Measurements from ENCODE around the gene BCL11B.
A peak's percentile ranks its signal among the peaks of the same experiment; 100 is the strongest.

The BCL11B gene

GRCh38 chr14:99287269-99287942 is 15.4 kb upstream of the BCL11B start:
- DNase-seq (ENCODE audit: low spot score) (no peak), FAIRE-seq (no peak)

DNA sequence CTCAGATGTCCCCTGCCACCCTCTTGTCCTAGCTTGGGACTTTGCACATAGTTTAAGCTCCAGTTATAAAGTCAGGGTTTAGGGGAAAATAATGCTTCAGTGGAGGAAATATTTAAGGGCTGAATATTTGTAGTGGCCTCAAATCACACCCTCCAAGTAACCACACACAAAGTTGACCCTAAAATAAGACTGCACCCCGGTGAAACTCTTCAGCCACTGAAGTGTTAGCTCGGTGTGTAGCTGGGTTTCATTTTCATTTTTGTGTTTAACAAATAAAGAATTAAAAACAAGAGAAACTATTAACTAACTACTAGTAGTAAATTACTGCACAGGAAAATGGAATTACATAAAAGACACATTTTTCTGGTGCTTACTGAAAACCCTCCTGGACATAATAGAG is 14.8 kb upstream of the BCL11B start:
- FAIRE-seq, result no peak

DNA sequence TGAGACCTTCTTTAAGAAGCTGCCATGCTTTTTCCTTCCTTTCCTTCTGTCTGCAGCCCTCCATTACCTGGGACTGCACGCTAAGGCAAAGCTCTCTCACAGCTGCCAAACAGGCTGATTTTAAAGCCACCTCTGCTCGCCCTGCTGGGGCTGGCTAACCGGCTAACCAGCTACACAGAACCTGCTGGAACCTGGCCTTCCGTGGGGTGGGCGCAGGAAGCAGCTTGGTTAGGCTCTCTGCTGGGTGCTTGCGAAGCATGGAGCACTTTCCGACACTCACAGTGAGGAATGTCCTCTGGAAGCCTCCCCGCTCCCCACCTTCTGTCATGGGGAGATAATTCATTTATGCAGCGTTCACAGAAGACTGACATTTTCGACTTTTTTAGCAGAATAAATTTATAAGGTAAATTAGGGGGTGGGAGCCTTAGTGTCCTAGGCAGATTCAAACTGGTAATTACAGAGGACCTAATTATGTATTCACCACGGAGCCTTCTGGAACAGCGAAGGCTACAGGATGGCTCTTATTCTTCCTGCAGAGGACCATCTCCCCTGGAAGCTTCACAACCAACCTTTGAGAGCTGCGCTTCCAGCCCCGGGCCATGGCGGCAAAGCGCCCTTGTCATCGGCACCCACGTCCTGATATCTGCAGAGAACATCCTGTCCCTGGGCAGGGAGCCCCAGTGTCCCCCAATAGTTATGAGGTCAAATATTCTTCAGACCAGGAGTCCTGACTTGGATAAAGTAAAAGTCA is 12.4 kb upstream of the BCL11B start:
- DNase-seq (ENCODE audit: low spot score) (no peak), FAIRE-seq (no peak)

More for the DNA sequence above, 14.8 kb upstream of the BCL11B start:
- DNase-seq (ENCODE audit: low spot score), result no peak

- FAIRE-seq, result no peak
- DNase-seq (ENCODE audit: low spot score), result no peak
Observed at GRCh38 chr14:99282261-99283050, 10.5 kb upstream of the BCL11B start.

DNA sequence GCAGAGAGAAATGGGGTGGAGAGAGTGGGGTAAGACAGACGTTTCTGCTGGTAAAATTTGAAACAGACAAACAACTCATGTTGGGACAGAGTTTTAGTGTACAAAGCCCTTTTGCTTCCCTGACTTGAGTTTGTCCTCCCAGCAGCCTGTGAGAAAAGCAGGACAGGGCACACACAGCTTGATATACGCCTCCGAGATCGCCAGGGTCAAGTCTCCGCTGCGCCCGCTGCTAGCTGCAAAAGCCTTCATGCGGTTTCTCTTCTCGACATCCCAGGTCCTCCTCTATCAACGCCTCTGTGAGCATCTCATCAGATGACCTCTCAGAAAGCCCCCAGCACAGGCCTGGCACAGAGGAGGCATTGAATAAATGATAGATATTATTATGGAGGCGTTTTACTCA is 9.4 kb upstream of the BCL11B start:
- DNase-seq (ENCODE audit: low spot score) (no peak), FAIRE-seq (no peak)

DNA sequence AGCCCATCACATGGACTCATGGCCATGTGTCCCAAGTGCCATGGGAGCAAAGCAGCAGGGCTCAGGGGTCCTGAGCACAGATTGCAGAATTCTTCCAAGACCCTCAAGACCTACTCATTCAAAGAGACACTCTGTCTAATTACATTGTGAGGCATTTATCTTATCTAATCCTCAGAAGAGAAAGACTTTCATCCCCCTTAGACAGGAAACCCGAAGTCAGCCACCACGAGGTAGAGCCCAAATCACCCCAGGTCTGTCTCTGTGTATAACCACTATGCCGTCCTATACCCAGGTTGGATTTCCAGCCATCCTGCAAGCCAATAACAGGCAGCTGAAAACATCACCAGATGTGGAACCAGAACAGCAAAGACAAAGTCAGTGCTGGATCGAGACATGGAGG is 8.9 kb upstream of the BCL11B start:
- no peak for FAIRE-seq
- no peak for DNase-seq (ENCODE audit: low spot score)

GRCh38 chr14:99280066-99280731 is 8.2 kb upstream of the BCL11B start:
- DNase-seq (ENCODE audit: low spot score), result no peak
- FAIRE-seq, result no peak

GRCh38 chr14:99278836-99279235 is 6.8 kb upstream of the BCL11B start:
- DNase-seq (ENCODE audit: low spot score) (no peak), FAIRE-seq (no peak)

DNA sequence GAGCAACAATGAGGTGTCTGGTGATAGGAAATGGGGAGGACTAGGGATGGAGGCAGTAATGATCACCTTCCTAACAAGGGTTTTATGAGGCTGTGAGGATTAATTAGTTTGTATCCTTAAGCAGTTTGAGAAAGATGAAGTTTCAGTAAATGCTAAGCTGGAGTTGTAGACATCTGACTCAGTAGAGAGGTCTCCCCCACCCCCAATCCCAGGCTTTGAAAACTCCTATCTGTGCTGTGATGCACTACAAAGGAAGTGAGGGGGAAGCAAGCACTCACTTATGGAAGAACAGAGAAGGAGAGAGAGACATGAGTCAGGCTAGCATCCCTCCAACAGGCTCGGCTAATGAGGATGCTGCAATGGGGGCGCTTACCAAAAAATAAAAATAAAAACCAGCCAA is 5.5 kb upstream of the BCL11B start:
- DNase-seq (ENCODE audit: low spot score) (no peak), FAIRE-seq (no peak)

DNA sequence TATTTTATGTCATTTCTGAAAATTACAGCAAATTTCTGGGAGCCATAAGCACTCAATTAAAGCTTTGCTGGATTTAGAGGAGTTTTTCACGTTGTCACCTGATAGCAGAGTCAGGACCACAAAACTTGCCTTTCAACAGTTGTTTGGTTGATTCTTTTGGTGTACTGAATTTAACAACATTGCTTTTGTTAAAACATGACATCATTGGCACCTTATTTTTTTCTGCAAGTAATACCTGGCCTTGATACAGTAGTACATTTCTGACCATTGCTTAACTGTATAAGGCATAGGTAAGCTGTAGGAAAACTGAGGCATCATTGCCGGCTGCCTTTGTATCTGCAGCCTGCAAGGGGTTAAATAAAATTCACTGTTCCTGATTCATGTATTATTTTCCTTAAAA is 4.5 kb upstream of the BCL11B start:
- DNase-seq (ENCODE audit: low spot score), result no peak
- FAIRE-seq, result no peak

- DNase-seq (ENCODE audit: low spot score), result no peak
- FAIRE-seq, result no peak
Observed at GRCh38 chr14:99275222-99275584, 3.2 kb upstream of the BCL11B start.

GRCh38 chr14:99274346-99275221 is 2.6 kb upstream of the BCL11B start:
- DNase-seq (ENCODE audit: low spot score), result peak; percentile 83
- FAIRE-seq, result peak; percentile 59

GRCh38 chr14:99273766-99274345 is 1.9 kb upstream of the BCL11B start:
- no peak for DNase-seq (ENCODE audit: low spot score)
- no peak for FAIRE-seq

DNA sequence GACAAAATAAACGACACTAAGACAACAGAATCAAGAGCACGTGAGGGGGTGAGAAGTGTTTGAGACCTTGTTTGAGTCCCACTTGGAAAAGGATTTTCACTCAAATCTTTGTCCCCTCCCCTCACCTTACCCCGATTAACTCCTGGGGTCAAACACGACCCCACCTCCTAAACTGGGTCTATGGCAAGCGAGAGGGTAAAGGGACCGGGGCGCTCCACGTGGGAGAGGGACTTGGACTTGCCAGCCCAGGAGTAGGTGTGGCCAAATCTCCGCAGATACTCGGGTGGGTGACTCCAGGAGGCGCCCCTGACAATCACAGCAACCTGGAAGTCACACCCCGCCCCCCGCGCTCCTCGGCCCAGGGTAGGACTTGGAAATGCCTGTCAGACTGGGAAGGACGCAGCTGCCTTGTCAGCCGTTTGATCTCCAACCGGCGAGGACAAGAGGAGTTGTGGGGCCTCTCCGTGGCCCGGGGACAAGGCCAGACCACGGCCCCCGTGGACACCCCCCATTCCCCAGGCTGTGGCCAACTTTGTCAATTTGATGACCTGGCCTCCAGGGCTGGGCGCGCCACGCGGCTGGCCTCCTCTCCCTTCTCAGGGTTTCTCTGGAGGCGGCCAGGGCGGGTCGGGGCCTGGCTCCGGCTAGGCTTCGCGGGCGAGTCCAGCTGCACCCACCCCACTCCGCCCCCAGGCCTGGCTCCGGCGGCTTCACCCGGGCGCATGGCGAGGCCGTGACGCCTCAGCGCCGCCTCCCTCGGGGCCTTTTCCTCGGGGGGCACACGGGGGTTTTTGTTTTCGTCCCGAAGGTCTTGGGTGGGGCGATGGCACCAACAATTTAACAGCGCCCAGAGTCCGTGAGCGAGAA is 1.1 kb upstream of the BCL11B start:
- DNase-seq (ENCODE audit: low spot score) (peak; percentile 15), FAIRE-seq (no peak)

- FAIRE-seq, result no peak
Observed at GRCh38 chr14:99272632-99272898, 568 bp upstream of the BCL11B start.

GRCh38 chr14:99271221-99271941 is 616 bp downstream of the BCL11B start:
- FAIRE-seq, result no peak

More at GRCh38 chr14:99272632-99272898, 568 bp upstream of the BCL11B start:
- no peak for DNase-seq (ENCODE audit: low spot score)

DNA sequence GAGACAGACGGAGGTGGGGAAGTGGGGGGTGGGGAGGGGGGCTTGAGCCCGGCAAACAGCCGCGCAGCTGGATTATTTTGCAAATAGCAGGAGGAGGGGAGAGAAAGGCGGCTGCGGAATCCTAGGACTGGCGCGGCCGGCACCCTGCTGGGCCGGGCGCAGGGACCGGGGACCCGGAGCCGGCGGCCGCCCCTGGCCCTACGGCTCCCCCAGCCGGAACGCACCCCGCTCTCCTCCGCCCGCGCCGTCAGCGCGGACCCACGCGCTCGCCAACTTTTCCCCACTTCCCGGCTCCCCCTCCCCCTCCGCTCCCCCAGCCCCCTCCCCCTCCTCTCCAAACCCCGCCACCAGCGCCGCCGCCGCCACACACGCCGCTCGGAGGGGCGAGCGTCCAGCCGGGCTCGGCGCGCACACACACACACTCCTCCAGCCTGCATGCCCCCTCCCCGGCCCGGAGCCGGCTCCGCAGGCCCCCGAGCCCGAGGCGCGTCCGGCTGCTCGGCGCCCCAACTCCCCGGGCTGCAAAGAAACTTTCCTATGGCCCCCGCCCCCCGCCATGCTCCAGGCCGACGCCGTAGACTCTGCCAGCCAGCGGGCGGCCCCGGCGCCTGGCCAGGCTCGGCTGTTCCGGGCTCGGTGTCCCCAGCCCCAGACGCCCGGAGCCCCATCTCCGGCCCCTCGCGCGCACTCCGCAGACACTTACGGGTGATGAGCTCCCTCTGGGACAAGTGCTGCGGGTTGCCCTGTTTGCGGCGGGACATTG is 1.4 kb downstream of the BCL11B start:
- DNase-seq (ENCODE audit: low spot score) (no peak), FAIRE-seq (no peak)

More at GRCh38 chr14:99271221-99271941, 616 bp downstream of the BCL11B start:
- DNase-seq (ENCODE audit: low spot score), result no peak

All from urothelium cell line (cell line).